Left ventricle myocardium inferior (tissue), 1 donor: ENCODE measurements around the gene CABLES1. TPM values are rescaled to one million over a fixed set of nuclear protein-coding genes. Genes with fewer than 3 reads are reported as not detected.

Experiments used
- DNase-seq: peaks from one replicate; pipeline ENCODE4 v3.0.0-alpha.2; 2020
- H3K27ac ChIP-seq: fragments of 200-600 bp; replicated peaks from 2 replicates; pipeline ENCODE4 v1.8.0; 2021
- H3K27me3 ChIP-seq: fragments of 200-600 bp; 2 replicates; pipeline ENCODE4 v1.8.0; 2021; ENCODE audit warnings: low read depth
- H3K36me3 ChIP-seq: fragments of 200-600 bp; 2 replicates; pipeline ENCODE4 v1.8.0; 2021
- H3K4me1 ChIP-seq: fragments of 200-600 bp; 2 replicates; pipeline ENCODE4 v1.8.0; 2021
- H3K4me3 ChIP-seq: fragments of 200-600 bp; 2 replicates; pipeline ENCODE4 v1.8.0; 2021; ENCODE audit warnings: mild to moderate bottlenecking, moderate library complexity
- H3K9me3 ChIP-seq: fragments of 200-600 bp; replicated peaks from 2 replicates; pipeline ENCODE4 v1.8.0; 2021
- CTCF ChIP-seq: fragments of 200-600 bp; IDR thresholded peaks from 2 replicates; pipeline ENCODE4 v1.8.0; 2021; ENCODE audit warnings: antibody characterized with exemption, mild to moderate bottlenecking, borderline replicate concordance
- intact Hi-C: fragments of 100-400 bp; cut with micrococcal nuclease; formaldehyde crosslinking; loops from one replicate; pipeline ENCODE4 v1.11.0; 2022
- total RNA-seq: library from RNA; stranded (reverse); fragmentation: NEBNext Ultra II Directional; extraction: Animal tissue kit (Norgen Biotek cat#: 25700); gene quantifications from one replicate; pipeline ENCODE4 v1.2.1, GENCODE V29; 2021
- donor health status: DM: no; HTN: yes; CAD: no; lungs with severe emphysema.

The CABLES1 gene
- total RNA-seq, 1 donor from 2014 or later: 2.7 TPM

GRCh38 chr18:23259701-23260681, 124.7 kb downstream of the CABLES1 start:
- no peak for TF ChIP-seq CTCF
- intact Hi-C loops: no loop called here
- no peaks in the 10 kb centered on the region for H3K27me3 ChIP-seq
- peaks cover 29% of the 10 kb centered on the region for H3K4me1 ChIP-seq
- peak overlapping the region; percentile 61 for H3K27ac ChIP-seq
- H3K4me3 ChIP-seq: peak overlapping the region; percentile 45
- H3K9me3 ChIP-seq: no peaks in the 10 kb centered on the region
- peak; percentile 80 for DNase-seq
- H3K36me3 ChIP-seq: no peaks in the 10 kb centered on the region

DNA sequence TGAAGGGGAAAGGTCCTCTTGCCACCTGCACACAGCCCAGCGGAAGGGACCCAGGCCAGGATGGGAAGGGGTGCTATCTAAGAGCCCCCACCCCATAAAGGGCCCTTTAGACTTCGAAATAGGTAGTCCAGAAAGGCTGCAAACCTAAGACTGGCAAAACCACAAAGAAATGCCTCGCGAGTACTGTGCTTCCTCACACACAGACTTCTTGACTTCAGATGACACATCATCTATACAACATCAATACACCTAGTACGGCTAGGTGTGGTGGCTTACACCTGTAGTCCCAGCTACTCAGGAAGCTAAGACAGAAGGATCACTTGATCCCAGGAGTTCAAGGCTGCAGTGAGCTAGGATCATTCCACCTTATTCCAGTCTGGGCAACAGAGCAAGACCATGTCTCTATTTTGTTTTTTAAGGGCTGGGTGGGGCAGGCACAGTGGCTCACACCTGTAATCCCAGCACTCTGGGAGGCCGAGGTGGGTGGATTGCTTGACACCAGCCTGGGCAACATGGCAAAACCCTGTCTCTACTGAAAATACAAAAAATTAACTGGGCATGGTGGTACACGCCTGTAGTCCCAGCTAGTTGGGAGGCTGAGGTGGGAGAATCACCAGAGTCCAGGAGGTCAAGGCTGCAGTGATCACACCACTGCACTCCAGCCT, 125.8 kb downstream of the CABLES1 start:
- intact Hi-C loops: no loop called here
- Histone ChIP-seq H3K36me3 (no peaks in the 10 kb centered on the region), H3K27ac (no peak overlapping the region), H3K4me3 (no peak overlapping the region), H3K4me1 (peaks cover 36% of the 10 kb centered on the region), H3K9me3 (no peaks in the 10 kb centered on the region), H3K27me3 (no peaks in the 10 kb centered on the region)
- no peak for DNase-seq
- TF ChIP-seq CTCF: no peak

DNA sequence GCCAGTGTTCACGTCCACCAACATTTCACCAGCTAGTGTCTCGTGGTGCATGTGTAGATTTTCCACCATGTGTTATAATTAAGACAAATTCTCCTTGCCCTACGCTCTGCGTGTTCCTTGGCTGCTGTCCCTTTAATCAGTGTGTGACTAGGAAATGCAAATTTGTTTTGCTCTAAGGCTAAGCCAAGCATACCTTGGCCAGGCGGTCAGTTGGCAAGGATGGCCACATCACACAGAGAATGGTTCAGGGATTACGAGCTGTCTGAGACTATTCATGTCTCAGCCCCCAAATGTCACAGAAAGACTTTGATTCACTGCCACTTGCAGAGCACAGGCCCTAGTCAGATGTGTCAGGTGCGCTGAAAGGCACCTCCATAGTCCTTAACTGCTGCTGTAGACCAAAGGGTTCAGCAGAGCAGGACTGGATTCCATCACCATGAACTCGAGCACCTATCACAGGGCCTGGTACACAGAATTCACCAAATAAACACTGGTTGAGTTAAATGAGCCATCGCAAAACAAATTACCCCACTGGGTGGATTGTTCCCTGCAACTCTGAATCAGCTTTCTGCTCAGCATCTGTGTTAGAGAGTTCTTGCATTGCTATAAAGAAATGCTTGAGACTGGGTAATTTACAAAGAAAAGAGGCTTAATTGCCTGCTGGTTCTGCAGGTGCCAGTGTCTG, 128.4 kb downstream of the CABLES1 start:
- Histone ChIP-seq H3K4me3 (no peak overlapping the region), H3K27ac (no peak overlapping the region), H3K36me3 (no peaks in the 10 kb centered on the region), H3K27me3 (no peaks in the 10 kb centered on the region), H3K9me3 (no peaks in the 10 kb centered on the region), H3K4me1 (peaks cover 30% of the 10 kb centered on the region)
- intact Hi-C loops: no loop called here
- no peak for DNase-seq
- no peak for TF ChIP-seq CTCF

DNA sequence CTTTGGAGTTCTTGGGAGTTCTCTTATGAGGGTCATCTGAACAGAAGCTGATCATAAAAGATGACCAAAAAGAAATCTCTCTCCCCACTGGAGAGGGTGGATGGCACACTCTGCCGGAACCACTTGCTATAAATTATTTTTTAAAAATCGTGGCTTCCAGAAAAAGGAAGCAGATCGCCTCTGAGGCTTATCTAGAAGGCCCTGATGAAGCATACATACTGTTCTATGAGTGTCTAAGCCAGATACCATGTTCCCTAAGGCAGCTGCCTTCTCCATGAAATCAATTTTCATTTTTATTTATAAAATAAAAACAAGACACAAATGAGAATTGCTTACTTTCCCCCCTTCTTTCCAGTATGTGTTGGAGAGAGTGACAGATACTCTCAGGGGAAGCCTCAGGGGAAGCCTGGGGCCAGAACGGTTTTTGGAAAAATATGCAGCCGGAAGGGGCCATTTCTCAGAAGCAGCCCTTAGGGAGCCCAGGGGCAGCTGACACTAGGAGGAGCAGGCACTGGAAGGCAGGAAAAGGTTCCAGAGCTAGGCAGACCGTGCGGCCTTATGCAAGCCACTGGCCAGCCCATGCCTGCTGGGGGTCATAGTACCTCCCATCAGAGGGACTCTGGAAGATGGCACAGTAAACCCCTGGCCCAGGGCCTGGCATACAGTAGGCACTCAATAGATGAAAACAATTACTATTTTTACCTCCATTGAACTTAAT, 130.6 kb downstream of the CABLES1 start:
- intact Hi-C loops: no loop called here
- peaks cover 19% of the 10 kb centered on the region for H3K9me3 ChIP-seq
- peaks cover 10% of the 10 kb centered on the region for H3K36me3 ChIP-seq
- no peaks in the 10 kb centered on the region for H3K27me3 ChIP-seq
- H3K4me1 ChIP-seq: peaks cover 10% of the 10 kb centered on the region
- H3K4me3 ChIP-seq: no peak overlapping the region
- peak overlapping the region; percentile 25 for H3K27ac ChIP-seq
- DNase-seq: peak; percentile 23
- no peak for TF ChIP-seq CTCF
